WTC11 (cell line): ENCODE measurements around the gene R3HCC1L.

Experiments used
- CREM ChIP-seq: sonication (generic); formaldehyde crosslinking; IDR thresholded peaks from 2 replicates; pipeline ENCODE4 v1.8.1; 2022; ENCODE audit warnings: mild to moderate bottlenecking, missing genetic modification reagents, moderate library complexity
- HMGA2 ChIP-seq: fragments of 250-450 bp; sonication (Bioruptor Pico); IDR thresholded peaks from 2 replicates; pipeline ENCODE4 v1.4.0; 2021; ENCODE audit warnings: mild to moderate bottlenecking, moderate library complexity
- TP53 ChIP-seq: sonication (generic); formaldehyde crosslinking; IDR thresholded peaks from 2 replicates; pipeline ENCODE4 v1.8.1; 2023; ENCODE audit warnings: mild to moderate bottlenecking, missing genetic modification reagents
- ZBTB43 ChIP-seq: sonication (generic); formaldehyde crosslinking; IDR thresholded peaks from 2 replicates; pipeline ENCODE4 v1.8.1; 2023; ENCODE audit warnings: mild to moderate bottlenecking, missing genetic modification reagents
- TF ChIP-seq, protein P1 (sequence below): fragments of 200-600 bp; IDR thresholded peaks from 2 replicates; pipeline ENCODE4 v1.8.0; 2022; ENCODE audit warnings: antibody characterized with exemption
- TF ChIP-seq, protein P2 (sequence below): sonication (generic); formaldehyde crosslinking; IDR thresholded peaks from 2 replicates; pipeline ENCODE4 v1.8.0; 2022; ENCODE audit warnings: mild to moderate bottlenecking, missing genetic modification reagents
- TF ChIP-seq, protein P3 (sequence below): sonication (generic); formaldehyde crosslinking; IDR thresholded peaks from 2 replicates; pipeline ENCODE4 v1.8.1; 2022; ENCODE audit warnings: low read depth, mild to moderate bottlenecking, moderate library complexity, missing genetic modification reagents, borderline replicate concordance

DNA sequence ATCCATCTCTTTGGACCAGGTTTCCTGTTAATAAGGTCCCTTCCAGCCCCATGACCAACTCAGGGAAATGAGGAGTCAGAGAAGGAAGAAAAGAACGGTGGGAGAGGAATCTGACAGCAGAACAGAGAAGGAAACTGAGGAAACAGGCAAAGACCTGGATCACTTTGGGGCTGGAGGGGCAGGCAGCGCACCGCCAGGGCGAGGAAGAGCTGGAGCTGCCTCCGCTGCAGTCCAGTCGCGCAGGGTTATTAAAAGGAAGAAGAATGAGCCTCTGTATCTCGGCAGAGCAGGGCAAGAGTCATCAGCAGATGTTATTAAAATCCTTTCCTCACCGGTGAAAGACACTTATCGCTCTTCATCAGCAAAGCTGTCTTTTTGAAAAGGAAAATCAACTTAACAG, 37.7 kb upstream of the R3HCC1L start:
- TF ChIP-seq ZBTB43 (CRISPR knock-in tag), result no peak
- TF ChIP-seq, protein P1, sequence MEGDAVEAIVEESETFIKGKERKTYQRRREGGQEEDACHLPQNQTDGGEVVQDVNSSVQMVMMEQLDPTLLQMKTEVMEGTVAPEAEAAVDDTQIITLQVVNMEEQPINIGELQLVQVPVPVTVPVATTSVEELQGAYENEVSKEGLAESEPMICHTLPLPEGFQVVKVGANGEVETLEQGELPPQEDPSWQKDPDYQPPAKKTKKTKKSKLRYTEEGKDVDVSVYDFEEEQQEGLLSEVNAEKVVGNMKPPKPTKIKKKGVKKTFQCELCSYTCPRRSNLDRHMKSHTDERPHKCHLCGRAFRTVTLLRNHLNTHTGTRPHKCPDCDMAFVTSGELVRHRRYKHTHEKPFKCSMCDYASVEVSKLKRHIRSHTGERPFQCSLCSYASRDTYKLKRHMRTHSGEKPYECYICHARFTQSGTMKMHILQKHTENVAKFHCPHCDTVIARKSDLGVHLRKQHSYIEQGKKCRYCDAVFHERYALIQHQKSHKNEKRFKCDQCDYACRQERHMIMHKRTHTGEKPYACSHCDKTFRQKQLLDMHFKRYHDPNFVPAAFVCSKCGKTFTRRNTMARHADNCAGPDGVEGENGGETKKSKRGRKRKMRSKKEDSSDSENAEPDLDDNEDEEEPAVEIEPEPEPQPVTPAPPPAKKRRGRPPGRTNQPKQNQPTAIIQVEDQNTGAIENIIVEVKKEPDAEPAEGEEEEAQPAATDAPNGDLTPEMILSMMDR, result no peak
- TF ChIP-seq, protein P2, sequence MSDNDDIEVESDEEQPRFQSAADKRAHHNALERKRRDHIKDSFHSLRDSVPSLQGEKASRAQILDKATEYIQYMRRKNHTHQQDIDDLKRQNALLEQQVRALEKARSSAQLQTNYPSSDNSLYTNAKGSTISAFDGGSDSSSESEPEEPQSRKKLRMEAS (CRISPR knock-in tag), result no peak
- no peak for TF ChIP-seq TP53 (CRISPR knock-in tag)
- TF ChIP-seq CREM (CRISPR knock-in tag), result no peak
- TF ChIP-seq HMGA2 (CRISPR knock-in tag), result no peak
- TF ChIP-seq, protein P3, sequence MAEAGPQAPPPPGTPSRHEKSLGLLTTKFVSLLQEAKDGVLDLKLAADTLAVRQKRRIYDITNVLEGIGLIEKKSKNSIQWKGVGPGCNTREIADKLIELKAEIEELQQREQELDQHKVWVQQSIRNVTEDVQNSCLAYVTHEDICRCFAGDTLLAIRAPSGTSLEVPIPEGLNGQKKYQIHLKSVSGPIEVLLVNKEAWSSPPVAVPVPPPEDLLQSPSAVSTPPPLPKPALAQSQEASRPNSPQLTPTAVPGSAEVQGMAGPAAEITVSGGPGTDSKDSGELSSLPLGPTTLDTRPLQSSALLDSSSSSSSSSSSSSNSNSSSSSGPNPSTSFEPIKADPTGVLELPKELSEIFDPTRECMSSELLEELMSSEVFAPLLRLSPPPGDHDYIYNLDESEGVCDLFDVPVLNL (CRISPR knock-in tag), result no peak
